Endothelial cell of umbilical vein (primary cell): ENCODE results near the gene INTS4. TPM values are rescaled to one million over a fixed set of nuclear protein-coding genes. Genes with fewer than 3 reads are reported as not detected.

ENCODE experiments used
- BruUV-seq: library from RNA; stranded (reverse); fragments of 400-500 nt; replicated peaks from 2 replicates; lab custom pipeline; 2021; lab: Mats Ljungman, UMichigan
- CTCF ChIA-PET: fragments of 300-600, 350-600 bp; sonication (Branson Sonifier 250); formaldehyde crosslinking; loops from one replicate; lab custom pipeline; 2021; ENCODE audit warnings: antibody characterized with exemption, inconsistent platforms; lab: Charles Lee
- POLR2A ChIA-PET: fragments of 300-600, 350-600 bp; sonication (Branson Sonifier 250); formaldehyde crosslinking; loops from one replicate; lab custom pipeline; 2021; ENCODE audit warnings: antibody characterized with exemption, inconsistent platforms; lab: Charles Lee
- DNase-seq: peaks from one replicate; pipeline ENCODE4 v3.0.0-alpha.2; 2011; ENCODE audit warnings: low read depth, low spot score
- FAIRE-seq: peaks from 2 replicates; lab custom pipeline; 2011; peaks lifted over from hg19 to GRCh38; lab: Jason Lieb, UNC
- H2AFZ ChIP-seq: 2 replicates; pipeline ENCODE4 v1.6.0; 2012; ENCODE audit warnings: low read depth, low read length, control low read depth, inconsistent platforms
- H3K27ac ChIP-seq: 2 replicates; pipeline ENCODE4 v1.5.1; 2011; ENCODE audit warnings: low read depth, mild to moderate bottlenecking, control low read depth, low read length, moderate library complexity; ENCODE audit not compliant: insufficient read depth
- H3K27me3 ChIP-seq, 2 experiments: 2 replicates each; pipeline versions ENCODE4 v1.6.0 to v1.6.1; 2011; ENCODE audit warnings: low read length in 2 of 2, mixed read lengths in 1 of 2; ENCODE audit not compliant: control insufficient read depth in 2 of 2, insufficient read depth in 2 of 2
- H3K36me3 ChIP-seq, 2 experiments: 2 replicates in 1 of 2; 3 replicates in 1 of 2; pipeline ENCODE4 v1.5.1; 2011; ENCODE audit warnings: low read length in 2 of 2, mild to moderate bottlenecking in 1 of 2, moderate library complexity in 1 of 2; ENCODE audit not compliant: control insufficient read depth in 2 of 2, insufficient read depth in 2 of 2; ENCODE audit errors: extremely low read depth in 1 of 2
- H3K4me1 ChIP-seq: 3 replicates; pipeline ENCODE4 v1.5.1; 2011; ENCODE audit warnings: mild to moderate bottlenecking, low read length; ENCODE audit not compliant: control insufficient read depth, insufficient read depth; ENCODE audit errors: extremely low read depth
- H3K4me2 ChIP-seq: 2 replicates; pipeline ENCODE4 v1.6.1; 2011; ENCODE audit warnings: low read length, control low read depth, mixed read lengths; ENCODE audit not compliant: insufficient read depth
- H3K4me3 ChIP-seq, 3 experiments: fragments of 200-600 bp in 1 of 3; sonication (generic), shearing (Covaris generic) in 1 of 3; replicated peaks in 1 of 3; 2 replicates each; pipeline ENCODE4 v1.5.1; 2011 to 2016; ENCODE audit warnings: control low read depth in 3 of 3, low read length in 3 of 3, mild to moderate bottlenecking in 2 of 3, inconsistent platforms in 1 of 3, low read depth in 1 of 3, moderate library complexity in 1 of 3; ENCODE audit not compliant: insufficient read depth in 1 of 3
- H3K79me2 ChIP-seq: 2 replicates; pipeline ENCODE4 v1.6.0; 2012; ENCODE audit warnings: low read length, inconsistent platforms; ENCODE audit not compliant: control insufficient read depth, insufficient read depth
- H3K9ac ChIP-seq: replicated peaks from 2 replicates; pipeline ENCODE3; 2011; ENCODE audit warnings: low read length, control low read depth; ENCODE audit not compliant: insufficient read depth; ENCODE audit errors: extremely low read depth
- H3K9me1 ChIP-seq: replicated peaks from 3 replicates; pipeline ENCODE4 v1.6.0; 2011; ENCODE audit warnings: mild to moderate bottlenecking, low read length; ENCODE audit not compliant: control insufficient read depth, insufficient read depth; ENCODE audit errors: extremely low read depth
- H3K9me3 ChIP-seq: replicated peaks from 2 replicates; pipeline ENCODE4 v1.5.1; 2012; ENCODE audit warnings: low read length, inconsistent platforms; ENCODE audit not compliant: control insufficient read depth, insufficient read depth
- H4K20me1 ChIP-seq: replicated peaks from 2 replicates; pipeline ENCODE3; 2011; ENCODE audit warnings: mild to moderate bottlenecking, low read length; ENCODE audit not compliant: control insufficient read depth, insufficient read depth; ENCODE audit errors: extremely low read depth
- CTCF ChIP-seq, 2 donors: IDR thresholded peaks; 1 replicate in 1 of 2; 2 replicates in 1 of 2; pipeline ENCODE4 v1.5.1; 2011; ENCODE audit warnings: low read length in 2 of 2, mild to moderate bottlenecking in 2 of 2, moderate library complexity in 2 of 2, control low read depth in 1 of 2, inconsistent platforms in 1 of 2, low read depth in 1 of 2; ENCODE audit not compliant: insufficient read depth in 1 of 2; ENCODE audit errors: extremely low read depth in 1 of 2
- EZH2 ChIP-seq: IDR thresholded peaks from 2 replicates; pipeline ENCODE4 v1.6.1; 2012; ENCODE audit warnings: borderline replicate concordance, low read depth, mild to moderate bottlenecking, moderate library complexity, low read length, inconsistent platforms; ENCODE audit not compliant: severe bottlenecking
- FOS ChIP-seq: IDR thresholded peaks from 2 replicates; pipeline ENCODE4 v1.6.1; 2011; ENCODE audit warnings: mild to moderate bottlenecking, low read length, moderate library complexity, borderline replicate concordance; ENCODE audit not compliant: insufficient read depth
- GATA2 ChIP-seq: IDR thresholded peaks from 2 replicates; pipeline ENCODE4 v1.7.0; 2011; ENCODE audit warnings: low read depth, mild to moderate bottlenecking, moderate library complexity, mixed read lengths, low read length; ENCODE audit not compliant: insufficient read length, insufficient read depth
- JUN ChIP-seq: IDR thresholded peaks from 2 replicates; pipeline ENCODE4 v1.6.1; 2011; ENCODE audit warnings: borderline replicate concordance, low read depth; ENCODE audit not compliant: insufficient read length, insufficient read depth
- MAX ChIP-seq: IDR thresholded peaks from 2 replicates; pipeline ENCODE4 v1.6.1; 2011; ENCODE audit not compliant: insufficient read depth, insufficient read length
- MYC ChIP-seq: IDR thresholded peaks from one replicate; pipeline ENCODE4 v1.6.1; 2011; ENCODE audit warnings: mild to moderate bottlenecking, low read depth, low read length
- POLR2A ChIP-seq: IDR thresholded peaks from 2 replicates; pipeline ENCODE4 v1.6.1; 2012; ENCODE audit warnings: low read depth, mild to moderate bottlenecking, control low read depth, low read length
- POLR2AphosphoS5 ChIP-seq: IDR thresholded peaks from 2 replicates; pipeline ENCODE4 v1.6.1; 2012; ENCODE audit warnings: low read depth, mild to moderate bottlenecking, control low read depth, low read length, moderate library complexity; ENCODE audit not compliant: insufficient read depth
- dilution Hi-C: fragments of 300-500 bp; cut with MboI; formaldehyde crosslinking; loops from one replicate; pipeline ENCODE4 v1.15.0; 2019; ENCODE audit warnings: low sequenced_read_pairs; ENCODE audit not compliant: extremely low pct_ligation_motif_present
- intact Hi-C: fragments of 100-400 bp; cut with micrococcal nuclease; formaldehyde crosslinking; loops from one replicate; pipeline ENCODE4 v1.10.0; 2022
- polyA plus RNA-seq, 4 experiments: library from polyadenylated mRNA; depleted of rRNA in 3 of 4; stranded (reverse) in 3 of 4; unstranded in 1 of 4; fragments of >200 nt; gene quantifications; 2 replicates each; pipeline versions ENCODE4 v1.2.1 to v1.2.3, GENCODE V29; 2011 to 2012; ENCODE audit warnings: missing spikeins in 1 of 4
- total RNA-seq: library from RNA; stranded (reverse); gene quantifications from 2 replicates; pipeline ENCODE4 v1.2.3, GENCODE V29; 2021

Gene INTS4
- total and polyA plus RNA-seq, 2 donors (not counting 3 experiments of a cell fraction or from before 2014, with no cell fraction given) = 29.2 to 37.8 TPM

- Histone ChIP-seq H3K9me1 (no peaks in the 10 kb centered on the region), H4K20me1 (no peaks in the 10 kb centered on the region), H3K36me3 (peaks cover 9 to 12% of the 10 kb centered on the region in 2 experiments), H3K9me3 (no peaks in the 10 kb centered on the region), H3K4me1 (peaks cover 3% of the 10 kb centered on the region), H3K27me3 (no peaks in the 10 kb centered on the region), H3K4me2 (no peak overlapping the region), H2AFZ (no peak overlapping the region), H3K79me2 (no peaks in the 10 kb centered on the region), H3K4me3 (no peak overlapping the region), H3K9ac (no peak overlapping the region), H3K27ac (no peak overlapping the region)
- no peak for TF ChIP-seq EZH2
- TF ChIP-seq CTCF (IDR thresholded peaks at IDR 0.05; ENCODE audit: extremely low read depth in 1 of 2, insufficient read depth in 1 of 2, low read depth in 1 of 2, low read length in 2 of 2) = no peak
- TF ChIP-seq MAX = no peak
- no peak for TF ChIP-seq FOS
- TF ChIP-seq POLR2AphosphoS5 = no peak
- no peak for TF ChIP-seq JUN
- TF ChIP-seq GATA2 = no peak
- no peak for TF ChIP-seq POLR2A
- TF ChIP-seq MYC = no peak
- no TSS peak for BruUV-seq
- CTCF ChIA-PET = no interaction called here
- intact Hi-C loops (no loop called here), dilution Hi-C loops (no loop called here)
- POLR2A ChIA-PET = no interaction called here
- FAIRE-seq = no peak
- DNase-seq = no peak
Observed at GRCh38 chr11:77884829-77885190, 109.7 kb downstream of the INTS4 start.
